ENCODE measurements around the gene C16orf95. TPM values are rescaled to one million over a fixed set of nuclear protein-coding genes. Genes with fewer than 3 reads are reported as not detected.

Gene C16orf95
- total and polyA plus RNA-seq, 2 experiments from 2014 or later = 8.5 to 8.6 TPM

DNA sequence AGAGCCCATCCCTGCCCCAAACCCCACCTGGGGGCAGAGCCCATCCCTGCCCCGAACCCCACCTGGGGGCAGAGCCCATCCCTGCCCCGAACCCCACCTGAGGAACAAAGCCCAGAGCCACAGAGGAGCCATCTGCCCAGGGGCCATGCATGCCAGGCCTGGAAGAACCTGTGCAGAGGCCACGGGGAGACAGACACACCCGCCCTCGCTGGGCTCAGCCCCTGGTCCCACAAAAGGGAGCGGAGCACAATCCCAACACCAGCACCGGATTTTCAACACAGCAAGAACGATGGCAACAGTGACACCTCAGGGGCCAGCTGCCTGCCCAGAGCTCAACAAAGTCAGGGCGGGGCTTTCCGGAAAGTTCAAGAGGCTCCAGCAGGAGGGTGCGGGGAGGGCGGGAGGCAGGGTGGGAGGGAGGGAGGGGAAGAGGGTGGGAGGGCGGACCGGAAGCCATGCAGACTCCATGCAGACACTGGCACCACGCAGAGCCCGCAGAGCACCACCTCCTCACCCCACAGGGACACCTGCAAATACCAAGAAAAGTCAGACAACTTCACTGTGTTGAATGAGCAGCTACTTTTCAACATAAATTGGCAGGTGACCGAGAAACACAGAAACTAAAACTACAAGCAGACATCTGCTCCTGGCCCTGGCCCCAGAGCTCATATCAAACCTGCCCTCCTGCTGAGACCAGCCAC, 27.9 kb upstream of the C16orf95 start:
- H3K36me3 ChIP-seq = peaks cover 9% of the 10 kb centered on the region
- no peaks in the 10 kb centered on the region for H3K4me1 ChIP-seq (ENCODE audit: low read depth)

DNA sequence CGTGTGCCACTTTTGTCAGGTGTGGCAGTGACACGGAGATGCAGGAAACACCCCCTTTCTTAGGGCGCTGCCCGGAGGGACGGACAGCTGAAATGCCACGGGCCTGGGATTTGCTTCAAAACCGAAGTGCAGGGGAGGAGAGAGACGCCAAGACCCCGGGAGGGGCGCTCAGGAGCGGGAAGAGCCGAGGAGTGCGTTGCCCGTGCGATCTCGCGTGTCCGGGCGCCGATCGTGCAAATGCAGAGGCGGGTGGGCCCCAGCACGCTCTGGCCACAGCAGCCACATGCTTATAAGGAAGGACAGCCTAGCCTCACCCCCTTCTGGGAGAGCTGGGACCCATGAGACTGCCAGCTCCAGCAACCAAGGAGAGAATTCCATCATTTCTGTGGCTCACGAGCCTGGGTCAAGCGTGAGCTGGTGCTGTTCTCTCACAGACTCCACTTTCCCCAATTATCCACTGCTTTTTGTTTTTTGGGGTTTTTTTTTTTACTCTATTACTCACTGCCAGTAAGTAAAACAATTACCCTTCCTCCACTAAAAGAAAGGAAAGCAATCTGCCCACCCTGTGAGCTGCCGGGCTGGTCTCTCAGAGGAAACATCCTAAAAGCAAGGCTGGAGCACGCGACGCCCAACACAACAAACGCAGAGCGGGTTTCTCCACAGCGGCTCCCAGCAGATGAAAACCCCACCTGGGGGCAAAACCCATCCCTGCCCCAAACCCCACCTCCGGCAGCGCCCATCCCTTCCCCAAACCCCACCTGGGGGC, 27.2 kb upstream of the C16orf95 start:
- H3K9me3 ChIP-seq (ENCODE audit: low read depth) = no peaks in the 10 kb centered on the region
- no peak overlapping the region for H3K27ac ChIP-seq
- TF ChIP-seq, protein P1, sequence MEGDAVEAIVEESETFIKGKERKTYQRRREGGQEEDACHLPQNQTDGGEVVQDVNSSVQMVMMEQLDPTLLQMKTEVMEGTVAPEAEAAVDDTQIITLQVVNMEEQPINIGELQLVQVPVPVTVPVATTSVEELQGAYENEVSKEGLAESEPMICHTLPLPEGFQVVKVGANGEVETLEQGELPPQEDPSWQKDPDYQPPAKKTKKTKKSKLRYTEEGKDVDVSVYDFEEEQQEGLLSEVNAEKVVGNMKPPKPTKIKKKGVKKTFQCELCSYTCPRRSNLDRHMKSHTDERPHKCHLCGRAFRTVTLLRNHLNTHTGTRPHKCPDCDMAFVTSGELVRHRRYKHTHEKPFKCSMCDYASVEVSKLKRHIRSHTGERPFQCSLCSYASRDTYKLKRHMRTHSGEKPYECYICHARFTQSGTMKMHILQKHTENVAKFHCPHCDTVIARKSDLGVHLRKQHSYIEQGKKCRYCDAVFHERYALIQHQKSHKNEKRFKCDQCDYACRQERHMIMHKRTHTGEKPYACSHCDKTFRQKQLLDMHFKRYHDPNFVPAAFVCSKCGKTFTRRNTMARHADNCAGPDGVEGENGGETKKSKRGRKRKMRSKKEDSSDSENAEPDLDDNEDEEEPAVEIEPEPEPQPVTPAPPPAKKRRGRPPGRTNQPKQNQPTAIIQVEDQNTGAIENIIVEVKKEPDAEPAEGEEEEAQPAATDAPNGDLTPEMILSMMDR (IDR thresholded peaks at IDR 0.05; ENCODE audit: low read depth, low read length) = no peak
- H3K4me1 ChIP-seq (ENCODE audit: low read depth) = no peaks in the 10 kb centered on the region
- DNase-seq (ENCODE audit: low read depth in 1 of 2, low spot score in 1 of 2) = no peak
- peaks cover 9% of the 10 kb centered on the region for H3K36me3 ChIP-seq
- H3K27me3 ChIP-seq = no peaks in the 10 kb centered on the region
- no peak overlapping the region for H3K4me3 ChIP-seq

More for the DNA sequence above, 27.9 kb upstream of the C16orf95 start:
- H3K27me3 ChIP-seq = no peaks in the 10 kb centered on the region
- no peak overlapping the region for H3K4me3 ChIP-seq
- TF ChIP-seq, protein P1 (IDR thresholded peaks at IDR 0.05; ENCODE audit: low read depth, low read length) = no peak
- H3K27ac ChIP-seq = no peak overlapping the region
- no peaks in the 10 kb centered on the region for H3K9me3 ChIP-seq (ENCODE audit: low read depth)
- DNase-seq (ENCODE audit: low read depth in 1 of 2, low spot score in 1 of 2) = peak in 1 of 2 donors; percentile 21

DNA sequence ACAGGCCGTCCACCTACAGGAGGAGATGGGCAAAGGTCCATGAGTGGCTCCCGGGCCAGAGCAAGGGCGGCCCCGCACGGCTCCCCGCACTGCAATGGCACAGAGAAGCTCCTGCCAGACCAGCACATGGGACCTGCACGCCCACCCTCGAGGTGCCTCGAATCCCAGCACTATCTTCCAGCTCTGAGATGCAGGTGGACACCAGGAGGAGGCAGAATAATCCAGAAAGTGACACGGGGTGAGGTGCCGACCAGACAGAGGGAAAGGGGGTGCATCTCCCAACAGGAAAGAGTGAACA, 26.5 kb upstream of the C16orf95 start:
- Histone ChIP-seq H3K27ac (no peak overlapping the region), H3K4me1 (ENCODE audit: low read depth) (no peaks in the 10 kb centered on the region), H3K4me3 (no peak overlapping the region), H3K9me3 (ENCODE audit: low read depth) (no peaks in the 10 kb centered on the region), H3K27me3 (no peaks in the 10 kb centered on the region), H3K36me3 (peaks cover 9% of the 10 kb centered on the region)
- TF ChIP-seq, protein P1 (IDR thresholded peaks at IDR 0.05; ENCODE audit: low read depth, low read length) = no peak
- no peak for DNase-seq (ENCODE audit: low read depth in 1 of 2, low spot score in 1 of 2)

DNA sequence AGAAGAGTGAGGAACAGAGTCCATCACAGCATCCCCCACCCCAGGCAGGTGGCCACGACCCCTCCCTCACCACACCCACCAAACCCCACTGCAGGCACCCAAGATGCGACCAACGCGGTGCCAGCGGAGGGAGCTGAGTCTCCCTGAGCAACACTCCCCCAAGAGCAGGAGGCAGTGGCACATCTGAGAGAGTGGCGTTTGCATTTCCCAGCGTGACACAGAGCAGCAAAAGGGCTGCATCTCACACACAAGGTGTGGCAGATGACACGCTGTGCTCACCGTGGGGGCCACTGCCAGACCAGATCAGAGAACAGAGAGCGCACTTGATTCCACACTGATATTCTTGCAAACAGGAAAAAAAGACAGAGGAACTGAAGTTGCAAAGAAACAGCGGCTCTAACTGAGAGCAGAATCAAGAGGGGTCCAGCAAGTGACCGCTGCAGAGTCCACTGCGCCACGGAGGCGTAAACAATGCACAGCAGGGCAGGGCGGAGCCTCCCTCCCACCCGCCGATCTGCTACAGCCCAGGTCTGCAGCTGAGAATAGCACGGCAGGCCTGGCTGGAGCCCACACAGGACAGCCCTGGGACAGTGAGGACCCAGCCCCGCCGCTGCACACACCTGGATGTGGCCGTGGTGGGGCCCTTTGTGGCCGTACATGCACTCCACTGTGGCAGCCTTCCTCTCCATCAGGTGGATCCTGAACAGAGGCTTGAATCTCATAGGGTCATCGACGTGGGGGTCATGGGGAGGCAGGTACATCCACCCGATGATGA, 26.0 kb upstream of the C16orf95 start:
- no peaks in the 10 kb centered on the region for H3K27me3 ChIP-seq
- H3K4me1 ChIP-seq (ENCODE audit: low read depth) = no peaks in the 10 kb centered on the region
- no peak overlapping the region for H3K4me3 ChIP-seq
- no peaks in the 10 kb centered on the region for H3K9me3 ChIP-seq (ENCODE audit: low read depth)
- DNase-seq (ENCODE audit: low read depth in 1 of 2, low spot score in 1 of 2) = no peak
- H3K36me3 ChIP-seq = peaks cover 9% of the 10 kb centered on the region
- TF ChIP-seq, protein P1 (IDR thresholded peaks at IDR 0.05; ENCODE audit: low read depth, low read length) = no peak
- H3K27ac ChIP-seq = no peak overlapping the region

DNA sequence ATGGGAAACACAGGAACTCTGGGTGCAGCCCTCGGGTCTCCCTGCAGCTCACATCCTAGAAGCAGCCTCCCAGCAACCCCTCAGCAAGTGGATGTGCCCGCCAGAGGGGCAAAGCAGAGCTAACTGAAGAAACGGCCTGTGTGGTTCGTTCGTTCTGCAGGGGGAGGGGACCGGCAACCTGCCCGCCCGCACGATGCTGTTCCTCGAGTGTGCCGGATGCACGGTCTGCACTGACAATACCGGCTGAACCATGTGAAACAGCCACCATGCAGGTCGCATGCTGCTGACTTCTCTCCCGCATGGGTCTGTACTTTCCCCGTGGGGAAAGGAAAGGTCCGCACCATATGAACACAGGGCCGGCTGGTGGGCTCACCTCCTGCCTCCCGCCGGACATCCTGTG, 25.3 kb upstream of the C16orf95 start:
- Histone ChIP-seq H3K27me3 (no peaks in the 10 kb centered on the region), H3K36me3 (peaks cover 9% of the 10 kb centered on the region), H3K4me3 (no peak overlapping the region), H3K9me3 (ENCODE audit: low read depth) (no peaks in the 10 kb centered on the region), H3K27ac (no peak overlapping the region), H3K4me1 (ENCODE audit: low read depth) (no peaks in the 10 kb centered on the region)
- TF ChIP-seq, protein P1 (IDR thresholded peaks at IDR 0.05; ENCODE audit: low read depth, low read length) = no peak
- no peak for DNase-seq (ENCODE audit: low read depth in 1 of 2, low spot score in 1 of 2)

Measured in cardiac muscle cell (in vitro differentiated cells and primary cell).